ENCODE measurements around the gene SEC14L5. TPM values are rescaled to one million over a fixed set of nuclear protein-coding genes. Genes with fewer than 3 reads are reported as not detected.

Gene SEC14L5
- total and polyA plus RNA-seq, 8 donors: 0.15 to 30.3 (median 0.38) TPM; not detected in 2

DNA sequence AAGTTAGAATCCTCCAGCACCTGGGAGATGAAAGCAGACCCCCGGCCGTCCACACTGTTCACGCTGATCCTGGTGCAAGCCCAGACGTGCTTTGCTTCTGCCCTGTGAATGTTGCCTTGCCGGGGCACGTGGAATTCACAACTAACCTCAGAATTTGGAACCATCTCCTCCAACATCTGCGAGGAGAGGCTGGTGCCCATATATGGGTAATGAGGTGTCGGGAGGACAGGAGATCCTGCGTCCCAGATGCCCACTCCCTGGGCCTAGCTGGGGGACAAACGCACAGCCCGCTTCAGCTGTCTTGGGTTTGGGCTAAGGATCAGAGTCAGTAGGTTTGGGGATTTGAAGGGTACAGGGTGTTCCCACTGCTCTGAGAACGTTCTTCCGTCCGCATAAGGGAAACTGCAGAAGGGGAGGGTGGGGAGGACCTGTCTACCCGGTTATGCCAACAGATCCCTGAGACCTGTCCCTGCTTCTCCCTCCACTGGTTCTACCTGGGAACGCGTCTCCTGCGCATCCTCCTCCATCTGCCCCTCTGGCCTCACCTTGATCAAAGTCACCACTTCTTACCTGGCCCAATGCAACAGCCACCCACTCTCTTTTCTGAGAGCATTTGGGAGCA lies 35.3 kb upstream of the SEC14L5 start:
- WGBS, 5 donors: 74 to 78% (median 75%) methylated on average over 18 of the region's 18 CpGs
- no peak overlapping the region for H3K27ac ChIP-seq

GRCh38 chr16:4923853-4924252 lies 34.3 kb upstream of the SEC14L5 start:
- TF ChIP-seq POLR2AphosphoS5 (IDR thresholded peaks at IDR 0.05): no peak
- TF ChIP-seq POLR2A (IDR thresholded peaks at IDR 0.05): no peak
- TF ChIP-seq EP300 (IDR thresholded peaks at IDR 0.05): no peak
- TF ChIP-seq CTCF (IDR thresholded peaks at IDR 0.05): no peak
- WGBS, 5 donors: 72 to 79% (median 77%) methylated on average over 6 of the region's 6 CpGs
- Histone ChIP-seq H3K4me3 (no peak overlapping the region), H3K27ac (no peak overlapping the region), H3K36me3 (no peaks in the 10 kb centered on the region), H3K4me1 (peaks cover 10 to 21% (median 19%) of the 10 kb centered on the region in 4 donors), H3K27me3 (peaks cover 0 to 4% (median 0%) of the 10 kb centered on the region in 3 donors), H3K9me3 (peaks cover 0 to 21% (median 12%) of the 10 kb centered on the region in 4 donors)
- intact Hi-C loops (cut with DNase I; ENCODE audit: low total_unique reads): no loop called here
- no peak for DNase-seq

More for the DNA sequence above, 35.3 kb upstream of the SEC14L5 start:
- intact Hi-C loops (cut with DNase I; ENCODE audit: low total_unique reads): no loop called here
- DNase-seq: no peak
- peak; percentile 30 for TF ChIP-seq EP300 (IDR thresholded peaks at IDR 0.05)
- TF ChIP-seq POLR2A (IDR thresholded peaks at IDR 0.05): no peak
- no peak for TF ChIP-seq POLR2AphosphoS5 (IDR thresholded peaks at IDR 0.05)
- TF ChIP-seq CTCF (IDR thresholded peaks at IDR 0.05): no peak
- no peak overlapping the region for H3K4me3 ChIP-seq
- peaks cover 10 to 27% (median 22%) of the 10 kb centered on the region in 4 donors for H3K4me1 ChIP-seq
- H3K36me3 ChIP-seq: no peaks in the 10 kb centered on the region
- peaks cover 0 to 19% (median 10%) of the 10 kb centered on the region in 4 donors for H3K9me3 ChIP-seq
- H3K27me3 ChIP-seq: peaks cover 0 to 4% (median 0%) of the 10 kb centered on the region in 3 donors

DNA sequence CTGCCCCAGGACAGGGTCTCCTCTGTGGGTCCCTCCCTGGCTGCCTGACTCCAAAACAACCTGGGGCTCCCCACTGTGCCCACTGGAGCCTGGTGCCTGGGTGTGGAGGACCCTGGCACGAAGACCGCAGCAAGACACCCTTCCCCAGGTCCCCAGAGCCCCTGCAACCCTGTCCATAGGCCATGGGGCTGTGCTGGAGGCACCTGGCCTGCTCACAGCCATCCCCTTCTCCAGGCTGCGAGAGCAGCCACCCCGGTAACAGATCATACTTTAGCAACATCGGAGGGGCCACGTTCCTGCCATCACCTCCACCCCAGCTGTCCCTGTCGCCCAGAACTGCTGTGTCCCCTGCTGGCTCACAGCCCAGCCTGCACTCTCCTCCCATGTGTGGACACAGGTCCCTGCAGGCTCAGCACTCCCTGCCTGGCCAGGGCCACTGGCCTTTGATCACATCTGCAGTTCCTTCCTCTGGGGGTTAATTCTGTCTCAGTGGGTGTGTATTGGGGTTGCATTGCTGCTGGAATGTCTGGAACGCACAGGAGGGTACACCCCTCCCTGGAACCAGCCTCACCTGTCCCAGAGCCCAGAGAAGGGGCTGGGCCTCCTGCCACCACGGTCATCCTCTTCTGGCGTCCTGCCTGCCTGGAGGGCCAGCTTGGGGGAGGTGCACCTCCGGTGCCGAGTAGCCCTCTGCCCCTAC lies 33.4 kb upstream of the SEC14L5 start:
- peaks cover 0 to 4% (median 0%) of the 10 kb centered on the region in 3 donors for H3K27me3 ChIP-seq
- H3K27ac ChIP-seq: peak overlapping the region in 3 of 5 donors; percentile 24 to 59 (median 37)
- no peaks in the 10 kb centered on the region for H3K36me3 ChIP-seq
- H3K4me3 ChIP-seq: no peak overlapping the region
- H3K9me3 ChIP-seq: peaks cover 0 to 21% (median 12%) of the 10 kb centered on the region in 4 donors
- intact Hi-C loops (cut with DNase I; ENCODE audit: low total_unique reads): no loop called here
- peak; percentile 74 to 75 for DNase-seq
- peaks cover 10 to 18% (median 17%) of the 10 kb centered on the region in 4 donors for H3K4me1 ChIP-seq
- WGBS, 5 donors: 20 to 37% (median 33%) methylated on average over 8 to 12 of the region's 12 CpGs
- TF ChIP-seq POLR2A (IDR thresholded peaks at IDR 0.05) (no peak), POLR2AphosphoS5 (IDR thresholded peaks at IDR 0.05) (peak in 1 of 3 donors; percentile 38)

DNA sequence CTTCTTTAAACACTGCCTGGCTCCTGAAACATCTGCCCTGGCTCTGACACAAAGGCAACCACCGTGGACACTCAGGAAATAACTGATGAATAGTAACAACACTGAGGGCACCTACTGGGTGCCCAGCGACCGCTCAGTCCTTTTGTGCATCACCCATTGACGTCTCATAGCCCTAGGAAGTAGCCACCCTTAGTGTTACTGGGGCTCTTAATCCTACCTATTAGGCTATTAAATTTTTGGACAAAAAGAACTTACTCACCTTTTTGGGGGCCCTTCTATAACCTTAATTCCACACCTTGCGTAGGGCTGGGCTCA lies 32.9 kb upstream of the SEC14L5 start:
- TF ChIP-seq CTCF (IDR thresholded peaks at IDR 0.05) (no peak), POLR2AphosphoS5 (IDR thresholded peaks at IDR 0.05) (no peak), EP300 (IDR thresholded peaks at IDR 0.05) (no peak), POLR2A (IDR thresholded peaks at IDR 0.05) (no peak)
- Histone ChIP-seq H3K27ac (peak overlapping the region in 2 of 5 donors; percentile 24 to 37), H3K4me1 (peaks cover 10 to 18% (median 17%) of the 10 kb centered on the region in 4 donors), H3K4me3 (no peak overlapping the region), H3K36me3 (no peaks in the 10 kb centered on the region), H3K27me3 (peaks cover 0 to 4% (median 0%) of the 10 kb centered on the region in 3 donors), H3K9me3 (peaks cover 0 to 21% (median 12%) of the 10 kb centered on the region in 4 donors)
- intact Hi-C loops (cut with DNase I; ENCODE audit: low total_unique reads): no loop called here
- no peak for DNase-seq
- 59 to 64% (median 61%) methylated on average over 5 of the region's 5 CpGs for WGBS, 5 donors
